OCI-LY3 (cell line): Measurements from ENCODE around the gene DNAJB11.

ENCODE experiments used
- H2AFZ ChIP-seq: fragments of 200-600, 300-600 bp; shearing (Covaris generic); 2 replicates; pipeline ENCODE4 v1.6.0; 2014; ENCODE audit warnings: antibody characterized with exemption, low read depth, low read length
- H3K27ac ChIP-seq: fragments of 200-600, 300-600 bp; sonication (generic); 2 replicates; pipeline ENCODE4 v1.5.1; 2014; ENCODE audit warnings: mild to moderate bottlenecking, low read length, moderate library complexity, mixed read lengths
- H3K27me3 ChIP-seq: fragments of 200-600, 300-600 bp; sonication (generic); 2 replicates; pipeline ENCODE4 v1.6.1; 2014; ENCODE audit warnings: low read depth, low read length, mixed read lengths
- H3K36me3 ChIP-seq: fragments of 200-600, 300-600 bp; sonication (generic); replicated peaks from 2 replicates; pipeline ENCODE3; 2014; ENCODE audit warnings: low read depth, low read length, mixed read lengths
- H3K4me1 ChIP-seq: fragments of 300-600, 200-600 bp; sonication (generic); 2 replicates; pipeline ENCODE4 v1.6.1; 2014; ENCODE audit warnings: low read length, mixed read lengths
- H3K4me2 ChIP-seq: fragments of 200-600, 300-600 bp; sonication (generic); 2 replicates; pipeline ENCODE4 v1.6.1; 2014; ENCODE audit warnings: low read length, mixed read lengths
- H3K4me3 ChIP-seq: fragments of 300-600, 200-600 bp; sonication (generic); 2 replicates; pipeline ENCODE4 v1.5.1; 2014; ENCODE audit warnings: antibody characterized with exemption, mild to moderate bottlenecking, low read length, moderate library complexity
- H3K79me2 ChIP-seq: fragments of 300-600, 200-600 bp; shearing (Covaris generic); 2 replicates; pipeline ENCODE4 v1.6.1; 2014; ENCODE audit warnings: mild to moderate bottlenecking, low read length, mixed read lengths
- H3K9ac ChIP-seq: fragments of 300-600, 200-600 bp; shearing (Covaris generic); 2 replicates; pipeline ENCODE4 v1.6.0; 2014; ENCODE audit warnings: mild to moderate bottlenecking, low read length, moderate library complexity
- H3K9me3 ChIP-seq: fragments of 200-600, 300-600 bp; shearing (Covaris generic); 2 replicates; pipeline ENCODE4 v1.6.1; 2014; ENCODE audit warnings: low read length, mixed read lengths; ENCODE audit not compliant: insufficient read depth
- H4K20me1 ChIP-seq: fragments of 200-600, 300-600 bp; sonication (generic); 2 replicates; pipeline ENCODE4 v1.6.1; 2016; ENCODE audit warnings: low read length, mixed read lengths; ENCODE audit not compliant: insufficient read depth
- CTCF ChIP-seq: fragments of 200-600, 300-600 bp; sonication (generic); IDR thresholded peaks from 2 replicates; pipeline ENCODE4 v1.5.1; 2014; ENCODE audit warnings: antibody characterized with exemption, low read length, low read depth
- EZH2phosphoT487 ChIP-seq: fragments of 200-600 bp; shearing (Covaris generic); IDR thresholded peaks from 2 replicates; pipeline ENCODE4 v1.6.1; 2018; ENCODE audit warnings: antibody characterized with exemption, mixed run types, low read depth

DNAJB11 gene

GRCh38 chr3:186594591-186595113 is 24.1 kb downstream of the DNAJB11 start:
- Histone ChIP-seq H4K20me1 (no peaks in the 10 kb centered on the region), H3K79me2 (no peaks in the 10 kb centered on the region), H3K4me2 (no peak overlapping the region), H3K27me3 (no peaks in the 10 kb centered on the region), H2AFZ (no peak overlapping the region), H3K36me3 (no peaks in the 10 kb centered on the region), H3K9me3 (no peaks in the 10 kb centered on the region), H3K4me3 (no peak overlapping the region), H3K27ac (no peak overlapping the region), H3K4me1 (no peaks in the 10 kb centered on the region), H3K9ac (no peak overlapping the region)
- no peak for TF ChIP-seq CTCF
- no peak for TF ChIP-seq EZH2phosphoT487

- H3K9ac ChIP-seq = no peak overlapping the region
- no peaks in the 10 kb centered on the region for H3K79me2 ChIP-seq
- H3K4me3 ChIP-seq = no peak overlapping the region
- H3K27ac ChIP-seq = no peak overlapping the region
- TF ChIP-seq EZH2phosphoT487 (no peak), CTCF (no peak)
- H3K27me3 ChIP-seq = no peaks in the 10 kb centered on the region
- no peak overlapping the region for H3K4me2 ChIP-seq
- H3K4me1 ChIP-seq = no peaks in the 10 kb centered on the region
- H3K9me3 ChIP-seq = no peaks in the 10 kb centered on the region
- no peak overlapping the region for H2AFZ ChIP-seq
- no peaks in the 10 kb centered on the region for H3K36me3 ChIP-seq
- no peaks in the 10 kb centered on the region for H4K20me1 ChIP-seq
Measured at GRCh38 chr3:186596568-186597287, 26.2 kb downstream of the DNAJB11 start.

GRCh38 chr3:186598108-186598784 is 27.7 kb downstream of the DNAJB11 start:
- Histone ChIP-seq H4K20me1 (no peaks in the 10 kb centered on the region), H3K27me3 (no peaks in the 10 kb centered on the region), H3K4me3 (no peak overlapping the region), H3K4me1 (no peaks in the 10 kb centered on the region), H3K9me3 (no peaks in the 10 kb centered on the region), H3K27ac (no peak overlapping the region), H3K79me2 (no peaks in the 10 kb centered on the region), H3K9ac (no peak overlapping the region), H2AFZ (no peak overlapping the region), H3K36me3 (no peaks in the 10 kb centered on the region), H3K4me2 (no peak overlapping the region)
- TF ChIP-seq EZH2phosphoT487 (no peak), CTCF (no peak)

- Histone ChIP-seq H3K27ac (no peak overlapping the region), H3K9me3 (no peaks in the 10 kb centered on the region), H4K20me1 (no peaks in the 10 kb centered on the region), H3K4me2 (no peak overlapping the region), H3K79me2 (no peaks in the 10 kb centered on the region), H3K4me3 (no peak overlapping the region), H3K27me3 (no peaks in the 10 kb centered on the region), H3K36me3 (no peaks in the 10 kb centered on the region), H3K9ac (no peak overlapping the region), H3K4me1 (no peaks in the 10 kb centered on the region), H2AFZ (no peak overlapping the region)
- TF ChIP-seq CTCF (no peak), EZH2phosphoT487 (no peak)
Measured at GRCh38 chr3:186598794-186599141, 28.2 kb downstream of the DNAJB11 start.
